ENCODE data around the gene FAR1.

GRCh38 chr11:13692172-13692571 is 23.7 kb downstream of the FAR1 start:
- TF ChIP-seq CTCF (IDR thresholded peaks at IDR 0.05) = no peak
- no peak for TF ChIP-seq POLR2A (IDR thresholded peaks at IDR 0.05)
- no peak for TF ChIP-seq POLR2AphosphoS5 (IDR thresholded peaks at IDR 0.05)

All from gastroesophageal sphincter (tissue), 3 donors.